ENCODE results near the gene DHTKD1. TPM values are rescaled to one million over a fixed set of nuclear protein-coding genes. Genes with fewer than 3 reads are reported as not detected.

The DHTKD1 gene, protein sequence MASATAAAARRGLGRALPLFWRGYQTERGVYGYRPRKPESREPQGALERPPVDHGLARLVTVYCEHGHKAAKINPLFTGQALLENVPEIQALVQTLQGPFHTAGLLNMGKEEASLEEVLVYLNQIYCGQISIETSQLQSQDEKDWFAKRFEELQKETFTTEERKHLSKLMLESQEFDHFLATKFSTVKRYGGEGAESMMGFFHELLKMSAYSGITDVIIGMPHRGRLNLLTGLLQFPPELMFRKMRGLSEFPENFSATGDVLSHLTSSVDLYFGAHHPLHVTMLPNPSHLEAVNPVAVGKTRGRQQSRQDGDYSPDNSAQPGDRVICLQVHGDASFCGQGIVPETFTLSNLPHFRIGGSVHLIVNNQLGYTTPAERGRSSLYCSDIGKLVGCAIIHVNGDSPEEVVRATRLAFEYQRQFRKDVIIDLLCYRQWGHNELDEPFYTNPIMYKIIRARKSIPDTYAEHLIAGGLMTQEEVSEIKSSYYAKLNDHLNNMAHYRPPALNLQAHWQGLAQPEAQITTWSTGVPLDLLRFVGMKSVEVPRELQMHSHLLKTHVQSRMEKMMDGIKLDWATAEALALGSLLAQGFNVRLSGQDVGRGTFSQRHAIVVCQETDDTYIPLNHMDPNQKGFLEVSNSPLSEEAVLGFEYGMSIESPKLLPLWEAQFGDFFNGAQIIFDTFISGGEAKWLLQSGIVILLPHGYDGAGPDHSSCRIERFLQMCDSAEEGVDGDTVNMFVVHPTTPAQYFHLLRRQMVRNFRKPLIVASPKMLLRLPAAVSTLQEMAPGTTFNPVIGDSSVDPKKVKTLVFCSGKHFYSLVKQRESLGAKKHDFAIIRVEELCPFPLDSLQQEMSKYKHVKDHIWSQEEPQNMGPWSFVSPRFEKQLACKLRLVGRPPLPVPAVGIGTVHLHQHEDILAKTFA
- polyA plus RNA-seq (2011; rRNA removed) (17.5 and 21.5 TPM in 2 replicates), polyA minus RNA-seq (2011; rRNA and poly(A)+ RNA removed) (74.5 and 86.7 TPM in 2 replicates)

DNA sequence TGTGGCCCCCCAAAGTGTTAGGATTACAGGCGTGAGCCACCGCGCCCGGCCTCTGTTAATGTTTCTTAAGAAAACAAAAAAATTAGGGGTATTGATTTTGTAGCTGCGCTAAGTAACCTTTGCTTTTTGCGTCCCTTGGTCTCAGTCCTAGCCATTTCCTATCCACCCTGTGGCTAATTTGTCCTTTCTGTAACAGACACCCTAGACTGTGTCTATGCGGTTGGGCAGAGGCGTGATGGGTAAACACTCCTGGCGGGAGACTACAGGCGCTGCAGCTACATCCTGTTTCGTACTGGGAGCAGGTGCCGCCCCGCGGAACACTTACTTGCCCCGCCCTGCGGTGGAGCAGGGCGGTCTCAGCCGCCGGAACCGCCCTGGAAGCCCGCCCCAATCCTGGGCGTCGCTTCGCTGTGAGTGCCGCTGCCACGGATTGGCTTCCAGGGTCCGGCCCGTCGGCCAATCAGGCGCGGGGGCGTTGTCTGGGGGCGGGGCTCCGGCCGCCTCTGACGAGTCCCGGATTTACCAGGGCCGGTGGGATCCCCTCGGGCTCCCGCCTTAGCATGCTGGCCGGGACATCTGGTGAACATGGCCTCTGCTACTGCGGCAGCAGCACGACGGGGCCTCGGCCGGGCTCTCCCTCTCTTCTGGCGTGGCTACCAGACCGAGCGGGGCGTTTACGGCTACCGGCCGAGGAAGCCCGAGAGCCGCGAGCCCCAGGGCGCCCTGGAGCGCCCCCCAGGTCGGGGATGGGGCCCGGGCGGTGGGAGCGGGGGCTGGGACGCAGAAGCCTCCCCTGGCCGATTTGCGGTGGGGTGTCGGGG lies at the start of gene DHTKD1:
DHTKD1 (plus strand) TSS at position 506 of the 821 bp plus-strand sequence; CDS start at position 586, 80 bp downstream.
- ChIA-PET POLR2A (interaction anchor here (2.7 kb wide), 1 partner anchor 26 kb away, joined by 15 read pairs; the partner anchor contains the start of gene UPF2), CTCF (interaction anchor here (0.5 to 1.5 kb wide), 3 partner anchors 26 to 303 kb away, joined by 3 to 10 read pairs (median 5); partner anchors contain the start of gene UPF2)
- peak within 1 kb of the TSS; percentile 87 for H3K4me3 ChIP-seq (ENCODE audit: low read depth, low read length)
- H3K27ac ChIP-seq (ENCODE audit: low read depth, low read length) = peak within 1 kb of the TSS; percentile 61
- H3K9me3 ChIP-seq (ENCODE audit: control insufficient read depth, insufficient read depth, low read length) = no peaks in the 10 kb centered on the region; the same call in 1 of the 2 replicates
- peak; percentile 88 for DNase-seq (ENCODE audit: low read depth, low spot score)
- no peaks in the 10 kb centered on the region for H3K27me3 ChIP-seq (ENCODE audit: control insufficient read depth, insufficient read depth, low read length)
- TF ChIP-seq, protein P1, sequence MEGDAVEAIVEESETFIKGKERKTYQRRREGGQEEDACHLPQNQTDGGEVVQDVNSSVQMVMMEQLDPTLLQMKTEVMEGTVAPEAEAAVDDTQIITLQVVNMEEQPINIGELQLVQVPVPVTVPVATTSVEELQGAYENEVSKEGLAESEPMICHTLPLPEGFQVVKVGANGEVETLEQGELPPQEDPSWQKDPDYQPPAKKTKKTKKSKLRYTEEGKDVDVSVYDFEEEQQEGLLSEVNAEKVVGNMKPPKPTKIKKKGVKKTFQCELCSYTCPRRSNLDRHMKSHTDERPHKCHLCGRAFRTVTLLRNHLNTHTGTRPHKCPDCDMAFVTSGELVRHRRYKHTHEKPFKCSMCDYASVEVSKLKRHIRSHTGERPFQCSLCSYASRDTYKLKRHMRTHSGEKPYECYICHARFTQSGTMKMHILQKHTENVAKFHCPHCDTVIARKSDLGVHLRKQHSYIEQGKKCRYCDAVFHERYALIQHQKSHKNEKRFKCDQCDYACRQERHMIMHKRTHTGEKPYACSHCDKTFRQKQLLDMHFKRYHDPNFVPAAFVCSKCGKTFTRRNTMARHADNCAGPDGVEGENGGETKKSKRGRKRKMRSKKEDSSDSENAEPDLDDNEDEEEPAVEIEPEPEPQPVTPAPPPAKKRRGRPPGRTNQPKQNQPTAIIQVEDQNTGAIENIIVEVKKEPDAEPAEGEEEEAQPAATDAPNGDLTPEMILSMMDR (IDR thresholded peaks at IDR 0.05; ENCODE audit: low read depth, low read length) = peak; percentile 40

- peak overlapping the region; percentile 42 for H3K27ac ChIP-seq (ENCODE audit: low read depth, low read length)
Observed at GRCh38 chr10:12019283-12019971, 49.3 kb upstream of the DHTKD1 start.

DNA sequence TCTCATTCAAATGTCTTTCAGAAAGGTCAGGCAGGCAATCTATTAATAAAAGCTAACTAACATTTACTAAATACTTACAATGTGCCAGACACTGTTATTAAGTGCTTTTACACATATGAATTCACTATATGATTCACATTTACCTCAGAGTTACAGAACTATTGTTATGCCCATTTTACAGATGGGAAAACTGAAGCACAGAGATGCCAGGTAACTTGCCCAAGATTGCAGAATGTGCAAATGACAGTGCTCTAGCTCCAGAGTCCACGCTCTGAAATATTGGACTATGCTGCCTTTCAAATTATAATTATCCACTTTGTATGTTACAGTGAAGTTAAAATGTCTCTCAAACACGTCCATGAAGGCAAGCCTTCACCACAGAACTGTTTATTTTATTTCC lies 48.2 kb upstream of the DHTKD1 start:
- ChIA-PET POLR2A (no interaction called here), CTCF (interaction anchor here (1.1 kb wide), 1 partner anchor 34 kb away, joined by 3 read pairs; no protein-coding TSS in a partner anchor)
- H3K9me3 ChIP-seq (ENCODE audit: control insufficient read depth, insufficient read depth, low read length) = no peaks in the 10 kb centered on the region
- H3K27ac ChIP-seq (ENCODE audit: low read depth, low read length) = no peak overlapping the region
- DNase-seq (ENCODE audit: low read depth, low spot score) = no peak
- TF ChIP-seq, protein P1 (IDR thresholded peaks at IDR 0.05; ENCODE audit: low read depth, low read length) = no peak
- H3K4me3 ChIP-seq (ENCODE audit: low read depth, low read length) = no peak overlapping the region
- H3K27me3 ChIP-seq (ENCODE audit: control insufficient read depth, insufficient read depth, low read length) = no peaks in the 10 kb centered on the region

More at GRCh38 chr10:12019283-12019971, 49.3 kb upstream of the DHTKD1 start:
- no peak overlapping the region for H3K4me3 ChIP-seq (ENCODE audit: low read depth, low read length)
- H3K27me3 ChIP-seq (ENCODE audit: control insufficient read depth, insufficient read depth, low read length) = no peaks in the 10 kb centered on the region
- TF ChIP-seq, protein P1 (IDR thresholded peaks at IDR 0.05; ENCODE audit: low read depth, low read length) = no peak
- H3K9me3 ChIP-seq (ENCODE audit: control insufficient read depth, insufficient read depth, low read length) = no peaks in the 10 kb centered on the region
- ChIA-PET CTCF (no interaction called here), POLR2A (no interaction called here)
- no peak for DNase-seq (ENCODE audit: low read depth, low spot score)

DNA sequence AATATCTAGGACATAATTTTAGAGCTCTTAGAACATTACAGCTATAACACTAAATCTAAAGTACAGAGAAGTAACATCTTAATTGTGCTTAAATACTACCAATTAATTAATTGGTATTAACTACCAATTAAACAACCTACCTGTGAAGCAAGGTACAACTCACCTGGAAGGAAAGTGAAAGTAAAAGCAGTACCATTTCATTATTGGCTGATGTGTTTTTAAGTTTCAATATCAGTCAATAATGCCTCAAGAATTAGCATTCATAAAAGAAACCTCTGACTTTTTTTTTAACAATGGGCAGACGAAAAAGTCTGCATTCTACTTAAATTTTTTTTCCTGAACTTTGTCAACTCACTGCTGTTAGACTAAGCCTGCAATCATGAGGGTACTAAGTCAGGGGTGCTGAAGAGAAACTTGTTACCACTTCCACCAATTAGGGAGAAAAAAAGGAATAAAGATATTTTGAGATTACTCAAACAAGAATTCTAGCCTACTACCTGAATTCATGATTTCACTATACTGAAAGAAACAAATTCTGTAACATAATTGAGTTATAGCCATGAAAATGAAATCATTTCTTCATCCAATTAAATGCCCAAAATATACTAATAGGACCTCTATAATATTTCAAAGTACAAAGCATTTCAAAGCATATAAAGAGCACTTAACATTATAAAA lies 46.0 kb upstream of the DHTKD1 start:
- no peak overlapping the region for H3K27ac ChIP-seq (ENCODE audit: low read depth, low read length)
- H3K9me3 ChIP-seq (ENCODE audit: control insufficient read depth, insufficient read depth, low read length) = no peaks in the 10 kb centered on the region
- no peak for DNase-seq (ENCODE audit: low read depth, low spot score)
- ChIA-PET CTCF (interaction anchor here (0.7 kb wide), 1 partner anchor 219 kb away, joined by 4 read pairs; no protein-coding TSS in a partner anchor), POLR2A (no interaction called here)
- no peak overlapping the region for H3K4me3 ChIP-seq (ENCODE audit: low read depth, low read length)
- H3K27me3 ChIP-seq (ENCODE audit: control insufficient read depth, insufficient read depth, low read length) = no peaks in the 10 kb centered on the region
- TF ChIP-seq, protein P1 (IDR thresholded peaks at IDR 0.05; ENCODE audit: low read depth, low read length) = no peak
